Kidney epithelial cell (primary cell): ENCODE measurements around the gene SFMBT1. TPM values are rescaled to one million over a fixed set of nuclear protein-coding genes. Genes with fewer than 3 reads are reported as not detected.

ENCODE experiments used
- DNase-seq: peaks from one replicate; pipeline ENCODE4 v3.0.0-alpha.2; 2010; ENCODE audit warnings: low read depth
- H3K27me3 ChIP-seq: 2 replicates; pipeline ENCODE4 v1.6.0; 2011; ENCODE audit warnings: low read length; ENCODE audit not compliant: control insufficient read depth, insufficient read depth
- H3K36me3 ChIP-seq: 2 replicates; pipeline ENCODE4 v1.5.1; 2011; ENCODE audit warnings: low read length; ENCODE audit not compliant: control insufficient read depth, insufficient read depth
- H3K4me3 ChIP-seq: 2 replicates; pipeline ENCODE4 v1.5.1; 2011; ENCODE audit warnings: low read depth, mild to moderate bottlenecking, control low read depth, low read length
- CTCF ChIP-seq: IDR thresholded peaks from 2 replicates; pipeline ENCODE4 v1.5.1; 2011; ENCODE audit warnings: mild to moderate bottlenecking, moderate library complexity, low read length, control low read depth, inconsistent platforms; ENCODE audit not compliant: insufficient read depth, poor library complexity, severe bottlenecking
- total RNA-seq: library from RNA; depleted of rRNA; stranded (reverse); fragments of >200 nt; gene quantifications from 2 replicates; pipeline ENCODE4 v1.2.3, GENCODE V29; 2015

Gene SFMBT1
- total RNA-seq, 1 donor from 2014 or later, result 15.6 TPM

- DNase-seq, result no peak
- Histone ChIP-seq H3K36me3 (no peaks in the 10 kb centered on the region), H3K4me3 (no peak overlapping the region), H3K27me3 (no peaks in the 10 kb centered on the region)
- no peak for TF ChIP-seq CTCF
Measured at GRCh38 chr3:53085476-53085875, 39.6 kb upstream of the SFMBT1 start.

GRCh38 chr3:53084310-53085001, 38.6 kb upstream of the SFMBT1 start:
- Histone ChIP-seq H3K27me3 (no peaks in the 10 kb centered on the region), H3K36me3 (no peaks in the 10 kb centered on the region), H3K4me3 (no peak overlapping the region)
- TF ChIP-seq CTCF, result no peak
- peak; percentile 25 for DNase-seq

- TF ChIP-seq CTCF, result no peak
- Histone ChIP-seq H3K4me3 (no peak overlapping the region), H3K36me3 (no peaks in the 10 kb centered on the region), H3K27me3 (no peaks in the 10 kb centered on the region)
- no peak for DNase-seq
Measured at GRCh38 chr3:53083949-53084309, 38.1 kb upstream of the SFMBT1 start.

GRCh38 chr3:53083521-53083920, 37.6 kb upstream of the SFMBT1 start:
- no peak for DNase-seq
- Histone ChIP-seq H3K4me3 (no peak overlapping the region), H3K36me3 (no peaks in the 10 kb centered on the region), H3K27me3 (no peaks in the 10 kb centered on the region)
- TF ChIP-seq CTCF, result no peak

- H3K27me3 ChIP-seq, result no peaks in the 10 kb centered on the region
- H3K36me3 ChIP-seq, result no peaks in the 10 kb centered on the region
- DNase-seq, result no peak
- no peak for TF ChIP-seq CTCF
- no peak overlapping the region for H3K4me3 ChIP-seq
Measured at GRCh38 chr3:53082736-53083135, 36.9 kb upstream of the SFMBT1 start.

GRCh38 chr3:53081318-53081717, 35.4 kb upstream of the SFMBT1 start:
- no peak overlapping the region for H3K4me3 ChIP-seq
- no peaks in the 10 kb centered on the region for H3K36me3 ChIP-seq
- no peak for DNase-seq
- no peak for TF ChIP-seq CTCF
- no peaks in the 10 kb centered on the region for H3K27me3 ChIP-seq
